HG02759 (cell line): ENCODE data around the gene NFIA.

ENCODE experiments used
- ATAC-seq: cut with Tn5 transposase; IDR thresholded peaks from one replicate; pipeline ENCODE4 v1.9.1; 2021; ENCODE audit warnings: mild to moderate bottlenecking, moderate library complexity; ENCODE audit not compliant: unreplicated experiment

NFIA gene

DNA sequence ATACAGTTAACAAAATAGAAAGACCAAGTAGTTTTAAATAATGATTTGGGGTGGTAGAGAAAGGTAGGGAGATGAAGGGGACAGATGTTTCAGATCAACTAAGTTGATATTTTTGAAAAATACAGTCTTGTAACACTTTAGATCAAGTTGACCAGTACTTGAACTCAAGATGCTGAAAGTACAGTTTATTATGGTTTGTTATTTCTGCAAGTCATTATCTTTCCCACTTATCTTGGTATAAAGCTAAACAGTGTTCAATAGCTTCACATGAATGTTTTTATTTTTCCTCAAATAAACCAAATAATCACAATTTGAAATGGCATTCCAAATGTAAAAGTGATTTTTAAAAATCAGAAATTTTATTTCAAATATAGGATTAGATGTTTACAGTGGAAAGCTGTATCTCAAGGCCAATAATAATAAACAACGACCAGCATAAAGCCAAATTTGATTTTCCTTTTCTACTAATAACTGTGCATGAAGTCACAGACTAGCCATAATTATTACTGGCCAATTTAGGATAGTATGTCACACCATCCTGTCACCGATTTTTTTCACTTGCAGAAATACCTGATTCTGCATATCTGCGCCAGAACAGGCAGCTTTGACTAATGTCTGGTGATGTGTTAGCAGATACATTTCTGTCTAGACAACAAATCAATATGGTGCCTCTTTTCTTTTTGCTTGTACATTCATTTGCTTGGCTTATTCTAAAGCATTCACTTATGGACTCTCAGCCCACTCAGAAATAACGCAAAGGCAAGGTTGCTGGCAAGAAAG is 322.4 kb downstream of the NFIA start:
- no peak for ATAC-seq

DNA sequence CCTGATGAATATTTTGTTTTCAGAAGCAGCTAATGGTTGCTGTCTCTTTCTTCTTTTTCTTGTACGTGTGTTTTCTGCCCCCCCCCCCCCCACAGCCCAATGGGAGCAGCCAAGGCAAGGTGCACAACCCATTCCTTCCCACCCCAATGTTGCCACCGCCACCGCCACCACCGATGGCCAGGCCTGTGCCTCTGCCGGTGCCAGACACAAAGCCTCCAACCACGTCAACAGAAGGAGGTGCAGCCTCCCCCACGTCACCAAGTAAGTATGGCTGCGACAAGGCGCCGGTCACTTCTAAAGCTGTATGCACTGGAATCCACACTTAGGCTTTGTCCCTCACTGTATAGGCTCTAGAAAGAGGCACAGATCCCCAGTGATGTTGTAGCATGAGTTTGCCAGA is 324.1 kb downstream of the NFIA start:
- no peak for ATAC-seq

DNA sequence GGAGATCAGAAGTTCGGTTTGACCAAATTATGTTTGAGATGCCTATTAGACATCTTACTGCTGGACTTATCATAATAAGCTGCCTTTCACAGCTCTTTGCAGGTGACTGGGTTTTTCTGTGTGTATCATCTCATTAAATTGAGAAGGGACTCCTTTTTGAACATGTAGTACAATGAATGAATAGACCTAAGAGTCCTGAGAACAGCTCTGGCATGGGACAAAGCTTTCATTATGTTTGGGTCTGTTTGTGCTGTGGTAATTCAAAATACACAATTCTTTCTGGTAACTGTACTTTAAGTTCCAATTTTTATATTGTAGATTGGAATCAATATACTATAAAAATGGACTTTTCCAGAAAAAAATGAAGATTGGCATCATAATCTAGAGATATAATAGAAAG is 330.2 kb downstream of the NFIA start:
- ATAC-seq = no peak

DNA sequence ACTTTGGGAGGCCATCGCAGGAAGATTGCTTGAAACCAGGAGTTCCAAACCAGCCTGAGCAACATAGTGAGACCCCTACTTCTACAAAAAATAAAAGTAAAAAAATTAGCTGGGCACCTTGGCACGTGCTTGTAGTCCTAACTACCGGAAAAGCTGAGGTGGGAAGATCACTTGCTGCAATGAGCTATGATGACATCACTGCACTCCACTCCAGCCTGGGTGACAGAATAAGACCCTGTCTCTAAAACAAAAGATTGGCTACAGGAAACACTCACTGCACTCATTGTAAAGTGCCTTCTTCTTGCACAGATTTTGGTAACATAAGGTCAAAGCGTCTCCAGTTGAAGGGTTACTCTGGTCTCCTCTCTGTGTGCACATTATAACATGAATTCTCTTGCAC is 336.8 kb downstream of the NFIA start:
- no peak for ATAC-seq

DNA sequence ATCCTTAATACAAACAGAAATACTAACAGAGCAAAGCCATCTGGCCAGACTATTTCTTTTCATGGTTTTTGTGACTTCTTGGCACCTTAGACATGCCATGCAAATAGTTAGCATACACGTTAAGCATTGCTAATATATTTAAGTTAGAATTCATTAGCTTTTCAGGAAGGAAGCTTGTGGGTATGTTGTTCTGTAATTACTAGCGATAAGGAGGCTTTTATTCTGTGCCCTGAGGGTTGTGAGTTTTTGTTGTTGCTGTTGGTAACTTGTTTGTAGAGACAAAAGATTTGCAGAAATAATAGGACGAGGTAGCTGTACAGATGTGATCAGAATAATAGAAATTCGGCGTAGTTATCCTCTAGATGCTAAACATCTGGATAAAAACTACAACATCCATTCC is 337.3 kb downstream of the NFIA start:
- ATAC-seq = no peak

DNA sequence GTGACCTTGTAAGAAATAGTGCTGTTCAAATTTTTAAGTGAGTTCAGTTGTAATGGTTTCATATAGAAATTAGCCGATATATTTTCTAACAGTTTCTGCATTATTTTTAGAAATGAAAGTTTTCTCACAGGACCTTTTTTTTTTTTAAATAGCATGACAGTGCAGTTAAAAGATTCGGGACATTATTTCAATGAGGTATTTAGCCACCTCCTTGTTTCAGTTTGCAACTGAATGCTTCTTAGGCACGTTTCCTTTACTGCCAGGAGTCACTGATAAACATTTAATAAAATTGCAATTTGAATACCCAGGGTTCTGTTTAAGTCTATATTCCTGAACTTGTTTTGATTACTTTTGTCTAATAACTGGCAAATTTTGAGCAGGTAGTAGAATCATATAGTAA is 337.9 kb downstream of the NFIA start:
- no peak for ATAC-seq

DNA sequence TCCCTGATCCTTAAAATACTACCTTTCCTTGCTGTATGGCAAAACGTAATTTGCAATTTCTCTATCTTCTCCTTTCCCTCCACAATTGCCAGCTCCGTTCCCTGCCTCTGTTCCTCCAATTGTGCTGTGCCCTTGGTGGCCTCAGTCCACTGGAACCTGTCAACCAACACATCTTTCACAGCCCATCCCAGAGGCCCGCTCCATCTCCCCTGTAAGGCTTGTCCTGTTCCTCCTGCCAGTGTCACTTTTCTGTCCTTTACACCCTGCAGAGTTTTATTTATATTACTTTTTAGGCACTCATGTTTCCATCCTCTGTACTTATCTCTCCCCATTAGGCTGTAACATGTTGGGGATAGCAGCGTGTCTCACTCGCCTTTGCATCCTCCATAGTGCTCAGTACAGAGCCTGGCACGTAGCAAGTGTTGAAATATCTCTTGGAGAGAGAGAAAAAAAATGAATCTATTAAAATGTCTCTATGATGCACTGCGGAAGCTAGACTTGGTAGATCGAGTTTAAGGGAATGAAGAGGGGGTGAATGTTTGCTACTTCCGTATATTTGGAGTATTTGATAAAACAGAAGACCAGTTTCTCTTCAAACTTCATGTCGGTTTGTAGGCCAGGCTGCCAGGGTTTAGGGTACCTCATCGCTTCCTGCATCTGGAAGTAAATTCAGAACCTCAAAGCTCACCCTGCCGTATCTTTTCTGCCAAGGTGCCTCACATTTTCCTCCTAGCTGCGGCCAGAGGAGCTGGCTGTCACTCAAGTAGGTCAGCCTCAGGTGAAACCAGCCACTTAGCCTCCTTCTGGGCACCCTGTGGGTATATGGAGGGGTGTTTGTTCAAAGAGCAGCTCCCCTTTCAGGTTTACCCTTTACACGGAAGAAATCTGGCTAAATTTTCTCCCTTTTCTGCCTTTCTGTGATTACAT is 338.8 kb downstream of the NFIA start:
- no peak for ATAC-seq

DNA sequence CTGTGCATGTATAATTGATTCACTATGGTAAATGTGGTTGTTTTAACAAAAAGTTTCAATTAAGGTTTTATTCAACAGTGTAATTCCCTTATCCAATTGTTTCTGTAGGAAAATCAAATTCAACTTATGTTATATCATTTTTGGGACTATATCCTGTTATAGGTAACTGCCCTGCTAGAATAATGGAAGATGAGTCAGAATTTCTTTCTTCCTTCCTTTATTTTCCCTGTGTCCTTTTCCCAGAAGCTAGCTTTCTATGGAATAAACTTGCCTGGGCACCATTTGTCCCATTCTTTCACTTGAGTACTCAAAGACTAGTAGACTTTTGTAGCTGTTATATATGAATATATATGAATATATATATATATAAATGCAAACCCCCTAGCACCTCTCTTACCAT is 341.3 kb downstream of the NFIA start:
- ATAC-seq = no peak

DNA sequence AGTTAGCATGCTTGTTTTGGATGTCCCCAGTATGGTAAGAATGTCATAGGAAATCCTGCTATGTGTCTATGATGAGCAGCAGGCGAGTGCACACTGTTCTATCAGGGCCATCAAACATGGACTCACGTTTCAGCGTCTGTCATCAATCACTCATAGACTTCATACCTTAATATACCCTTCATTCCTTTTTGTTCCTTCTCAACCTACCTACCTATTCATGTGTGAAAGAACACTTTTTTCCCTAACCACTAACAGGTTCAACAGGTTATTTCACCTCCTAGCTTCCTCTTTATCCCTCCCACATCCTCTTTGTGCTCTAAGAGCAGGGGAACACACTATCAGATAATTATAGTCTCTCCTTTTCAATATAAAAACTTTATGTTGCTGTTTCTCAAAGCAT is 342.0 kb downstream of the NFIA start:
- no peak for ATAC-seq

DNA sequence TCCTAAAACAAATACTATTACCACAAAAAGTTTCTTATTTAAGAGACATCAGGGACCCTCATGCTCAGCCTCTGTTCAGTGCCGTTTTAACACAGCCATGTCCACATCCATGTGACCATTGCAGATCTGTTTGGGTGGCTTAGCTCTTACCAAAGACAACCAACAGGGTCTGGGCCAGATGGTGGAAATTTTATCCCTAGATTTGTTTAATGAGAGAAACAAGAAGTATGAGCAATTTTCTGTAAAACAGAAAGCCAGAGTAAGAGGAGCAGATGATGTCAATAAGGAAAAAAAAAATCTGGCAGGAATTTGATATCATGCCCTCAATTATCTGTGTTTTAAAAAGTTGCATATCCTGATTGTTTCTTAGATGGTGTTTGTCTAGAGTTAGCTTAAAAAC is 342.7 kb downstream of the NFIA start:
- no peak for ATAC-seq

DNA sequence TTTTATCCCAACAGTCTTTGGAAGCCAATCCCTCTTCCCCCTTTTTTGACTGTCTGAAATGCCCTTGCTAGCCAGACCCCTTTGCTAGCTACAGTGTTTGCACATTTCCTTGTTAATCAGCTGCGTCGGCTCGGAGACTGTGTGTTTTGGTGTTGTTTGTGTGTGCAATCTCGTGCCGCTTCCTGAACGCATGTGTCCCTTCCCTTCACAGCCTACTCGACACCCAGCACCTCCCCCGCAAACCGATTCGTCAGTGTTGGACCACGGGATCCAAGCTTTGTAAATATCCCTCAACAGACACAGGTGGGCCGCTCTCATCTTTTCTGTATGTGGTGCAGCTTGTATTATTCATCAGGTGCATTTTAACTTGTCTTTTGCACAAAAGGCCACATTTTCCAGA is 343.9 kb downstream of the NFIA start:
- no peak for ATAC-seq

DNA sequence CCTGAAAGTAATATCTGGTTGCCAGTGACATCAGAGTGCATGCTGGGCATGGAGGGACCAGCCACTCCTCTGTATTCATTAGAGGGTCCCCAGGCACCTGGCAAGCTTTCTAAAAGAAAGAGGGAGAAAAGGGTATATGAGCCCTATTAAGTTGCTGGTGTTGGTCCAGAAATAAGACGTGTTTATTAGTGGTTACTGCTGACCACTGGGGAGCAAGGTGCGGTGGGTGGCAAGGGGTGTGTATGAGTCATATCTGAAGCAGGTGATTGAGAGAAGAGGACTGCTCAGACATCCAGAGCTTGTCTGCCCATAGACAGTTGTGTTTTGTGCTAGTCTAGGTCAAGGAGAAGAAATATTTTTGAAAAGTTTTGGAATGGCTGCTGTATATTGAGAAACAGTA is 344.5 kb downstream of the NFIA start:
- no peak for ATAC-seq

DNA sequence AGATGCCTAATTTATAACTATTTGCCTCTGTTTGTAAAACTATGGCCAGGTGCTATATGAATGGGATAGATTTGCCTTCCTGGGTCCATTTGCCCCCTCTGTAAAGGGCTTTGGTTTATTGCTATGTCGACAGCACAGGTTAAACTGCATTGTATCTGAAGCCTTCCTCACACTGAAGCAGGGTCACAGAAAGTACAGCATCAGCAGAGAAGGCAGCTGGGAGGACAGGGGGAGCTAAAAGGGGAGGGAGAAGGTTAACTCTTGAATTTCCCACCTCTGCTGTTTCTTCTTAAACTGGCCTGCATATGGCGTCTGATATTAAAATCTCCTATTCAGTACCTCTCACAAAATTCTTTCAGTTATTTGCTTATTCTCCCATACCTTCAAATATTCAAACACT is 345.1 kb downstream of the NFIA start:
- no peak for ATAC-seq

DNA sequence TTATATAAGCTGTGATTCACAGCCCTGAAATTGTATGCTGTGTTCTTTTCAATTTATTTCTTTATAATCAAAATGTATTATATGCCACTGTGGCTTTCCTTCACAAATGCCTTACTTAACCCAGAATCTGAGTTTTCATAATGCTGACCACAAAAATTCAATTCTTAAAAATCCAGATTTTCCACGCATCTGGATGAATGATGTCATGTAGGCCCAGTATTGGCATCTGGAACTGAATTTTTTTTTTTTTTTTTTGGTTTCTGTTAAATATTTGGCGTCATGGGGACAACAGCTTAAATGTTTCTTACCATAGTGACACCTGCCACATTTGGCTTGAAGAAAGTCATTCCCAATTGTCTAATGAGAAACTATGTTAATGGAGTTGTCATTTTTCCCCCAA is 345.8 kb downstream of the NFIA start:
- ATAC-seq = no peak

DNA sequence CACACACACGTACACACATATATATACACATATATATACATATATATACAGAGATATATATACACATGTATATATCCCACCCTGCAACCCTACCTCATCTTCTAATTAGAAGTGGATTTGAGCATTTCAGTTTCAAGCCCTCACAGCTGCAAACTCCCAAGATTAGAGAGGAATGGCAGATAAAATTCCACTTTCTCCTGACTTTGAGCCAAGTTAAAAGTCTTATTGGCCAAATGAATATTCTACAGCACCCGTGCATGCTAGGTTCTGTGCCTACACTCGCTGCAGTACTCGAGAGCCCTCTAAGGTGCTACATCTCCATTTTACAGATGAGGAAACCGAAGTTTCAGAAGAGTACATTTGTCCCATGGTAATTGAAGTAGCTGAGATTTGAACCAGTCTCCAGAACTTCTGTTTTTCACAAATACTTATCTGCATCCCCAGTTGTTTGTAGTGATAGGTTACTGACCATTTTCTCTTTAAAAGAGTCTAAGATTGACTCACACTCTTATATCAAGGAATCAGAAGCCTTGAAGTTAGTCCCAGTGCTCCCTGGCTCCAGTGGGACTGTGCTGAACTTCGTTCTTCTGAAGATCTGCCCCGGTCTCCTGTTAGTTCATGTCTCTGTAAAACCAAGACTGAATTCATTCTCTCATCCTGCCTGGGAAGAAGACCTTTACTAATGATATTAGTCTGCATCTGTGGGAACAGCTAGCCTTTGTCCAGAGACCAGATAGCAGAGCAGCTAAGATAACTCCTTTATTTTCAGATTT is 350.4 kb downstream of the NFIA start:
- no peak for ATAC-seq

DNA sequence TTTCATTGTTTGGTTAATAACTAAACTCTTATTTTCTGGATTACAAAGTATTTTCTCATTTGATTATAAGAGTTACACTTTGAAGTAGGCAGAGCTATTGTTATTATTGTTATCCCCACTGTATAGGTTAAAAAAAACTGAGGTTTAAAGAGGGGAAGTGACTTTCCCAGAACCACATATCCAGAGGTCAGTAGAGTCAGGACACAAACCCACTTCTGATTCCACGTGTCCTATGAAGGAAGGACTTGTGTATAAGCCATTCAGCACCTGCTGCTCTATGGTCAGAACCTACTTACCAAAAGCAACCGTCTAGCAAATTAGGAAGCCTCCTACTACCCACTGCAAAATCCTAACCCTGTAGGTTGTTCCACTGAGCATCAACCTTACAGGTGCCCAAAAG is 351.3 kb downstream of the NFIA start:
- ATAC-seq = no peak

DNA sequence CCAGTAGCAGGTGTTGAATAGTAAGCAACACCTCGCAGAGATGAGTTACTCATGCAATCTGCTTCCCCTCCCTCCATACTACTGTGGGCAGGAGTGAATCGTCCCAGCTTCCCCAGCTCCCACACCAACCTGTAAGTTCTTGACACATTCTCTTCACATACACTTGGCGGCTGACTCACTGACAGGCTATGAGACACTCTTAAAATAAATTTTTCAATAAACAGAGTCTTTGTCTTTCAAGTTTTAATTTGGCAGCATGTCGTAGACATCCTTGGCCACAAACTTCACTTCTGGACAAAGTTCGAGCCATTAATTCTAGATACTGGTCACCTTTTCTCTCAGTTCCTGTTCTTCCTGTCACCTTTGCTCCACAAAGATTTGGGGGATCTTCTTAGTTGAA is 351.9 kb downstream of the NFIA start:
- ATAC-seq = peak; percentile 54

DNA sequence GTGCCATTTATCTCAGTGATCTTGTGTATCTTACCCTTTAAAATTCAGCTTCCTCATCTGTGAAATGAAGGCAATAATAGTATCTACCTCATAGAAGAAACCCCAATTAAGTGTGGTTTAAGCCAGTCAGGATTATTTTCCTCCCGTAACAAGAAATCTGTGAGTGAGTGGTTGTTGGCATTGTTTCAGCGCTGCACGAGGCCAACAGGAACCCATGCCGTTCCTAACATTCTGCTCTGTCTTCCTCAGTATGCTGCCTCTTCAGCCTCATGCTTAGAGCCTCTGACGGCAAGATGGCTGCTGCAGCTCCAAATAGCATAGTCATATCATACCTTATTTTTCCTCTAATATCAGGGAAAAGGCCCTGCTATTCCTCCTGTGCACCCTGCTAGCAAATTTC is 352.9 kb downstream of the NFIA start:
- ATAC-seq = no peak

DNA sequence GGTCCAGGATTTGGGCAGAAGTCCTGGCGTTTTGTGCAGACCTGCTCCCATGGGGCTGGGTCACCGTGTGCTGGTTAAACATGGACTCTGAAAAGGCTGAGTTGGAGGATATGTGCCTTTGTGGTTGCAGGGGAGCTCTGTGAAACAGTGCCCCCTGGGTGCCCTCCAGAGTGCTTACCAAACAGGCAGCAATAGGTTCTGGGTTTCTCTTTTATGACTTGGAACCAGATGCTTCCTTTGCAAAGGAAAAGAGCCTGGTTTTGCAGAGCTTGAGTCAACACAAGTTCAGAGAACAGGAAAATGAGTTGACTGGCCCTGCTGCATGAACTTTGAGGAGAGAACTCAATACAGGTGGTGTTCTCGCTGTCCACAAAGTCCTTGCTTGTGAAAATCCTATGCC is 353.7 kb downstream of the NFIA start:
- no peak for ATAC-seq

DNA sequence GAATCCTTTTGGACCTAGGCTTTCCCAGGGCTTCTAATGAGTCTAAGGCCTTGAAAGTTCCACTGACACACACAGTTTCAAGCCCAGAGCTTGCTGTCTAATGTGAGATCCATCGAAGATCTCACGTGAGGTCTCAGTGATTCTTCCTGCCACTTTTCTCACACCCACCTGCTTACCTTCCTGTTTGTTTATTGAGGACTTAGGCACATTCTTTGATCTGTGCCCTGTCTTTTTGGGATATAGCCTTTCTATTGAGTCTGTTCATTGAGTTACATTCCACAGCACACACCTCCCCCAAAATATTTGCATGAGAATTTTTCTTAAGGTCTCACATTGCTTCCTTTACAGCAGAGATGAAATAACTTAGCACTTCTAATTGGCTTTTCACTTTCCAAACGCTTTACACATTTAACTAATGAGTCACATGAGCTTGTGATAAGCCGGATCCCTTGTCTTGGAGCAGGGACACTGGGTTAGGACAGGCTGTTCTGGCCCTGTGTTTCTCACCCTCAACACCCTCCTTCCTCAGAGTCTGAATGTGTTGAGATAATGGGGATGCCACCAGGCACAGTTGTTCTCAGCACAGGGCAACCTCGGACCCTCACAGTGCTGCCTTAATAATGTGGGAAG is 354.2 kb downstream of the NFIA start:
- ATAC-seq = no peak

DNA sequence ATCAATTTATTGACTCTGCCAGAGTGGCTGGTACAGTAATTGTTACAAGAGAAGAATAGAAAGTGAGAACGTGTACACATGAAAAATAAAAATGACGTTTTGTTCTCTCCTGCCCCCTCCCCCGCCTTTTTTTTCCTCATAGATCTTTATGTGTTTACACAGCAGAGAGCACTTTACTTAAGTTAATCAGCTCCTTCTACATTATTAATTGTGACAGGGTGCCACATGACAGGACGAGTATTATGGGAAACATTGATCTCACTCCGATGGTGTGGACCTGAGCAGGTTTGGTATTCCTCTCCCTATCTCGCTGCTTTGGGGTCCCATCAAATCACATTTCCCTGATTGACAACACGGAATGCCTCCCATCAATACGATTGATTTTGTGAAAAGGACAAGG is 356.9 kb downstream of the NFIA start:
- no peak for ATAC-seq
